Glomerular visceral epithelial cell (primary cell): ENCODE results near the gene IKZF1.

Experiments
- DNase-seq: peaks from one replicate; pipeline ENCODE4 v3.0.0-alpha.2; 2016; ENCODE audit errors: extremely low spot score

The IKZF1 gene

GRCh38 chr7:50308532-50309385, 4.2 kb downstream of the IKZF1 start:
- no peak for DNase-seq

GRCh38 chr7:50309721-50310120, 5.2 kb downstream of the IKZF1 start:
- no peak for DNase-seq

- DNase-seq, result no peak
These were observed 5.8 kb downstream of the IKZF1 start for GRCh38 chr7:50310361-50310760.

GRCh38 chr7:50310956-50311355, 6.4 kb downstream of the IKZF1 start:
- DNase-seq, result no peak

- no peak for DNase-seq
These were observed 8.0 kb downstream of the IKZF1 start for GRCh38 chr7:50312250-50313162.

GRCh38 chr7:50314836-50315592, 10.5 kb downstream of the IKZF1 start:
- DNase-seq, result no peak

- no peak for DNase-seq
These were observed 11.5 kb downstream of the IKZF1 start for GRCh38 chr7:50315739-50316671.

GRCh38 chr7:50317221-50317678, 12.7 kb downstream of the IKZF1 start:
- DNase-seq, result no peak

GRCh38 chr7:50317697-50318669, 13.5 kb downstream of the IKZF1 start:
- DNase-seq, result no peak

- DNase-seq, result no peak
These were observed 17.1 kb downstream of the IKZF1 start for GRCh38 chr7:50321487-50322067.

GRCh38 chr7:50324113-50324512, 19.6 kb downstream of the IKZF1 start:
- no peak for DNase-seq

GRCh38 chr7:50327443-50327842, 22.9 kb downstream of the IKZF1 start:
- no peak for DNase-seq

- DNase-seq, result no peak
These were observed 25.3 kb downstream of the IKZF1 start for GRCh38 chr7:50329775-50330174.

- no peak for DNase-seq
These were observed 25.7 kb downstream of the IKZF1 start for GRCh38 chr7:50330254-50330653.

GRCh38 chr7:50330696-50331095, 26.2 kb downstream of the IKZF1 start:
- DNase-seq, result no peak

- no peak for DNase-seq
These were observed 27.2 kb downstream of the IKZF1 start for GRCh38 chr7:50331564-50332208.

- DNase-seq, result no peak
These were observed 28.0 kb downstream of the IKZF1 start for GRCh38 chr7:50332241-50333165.
